Measurements from ENCODE around the gene JUP.

Gene JUP

DNA sequence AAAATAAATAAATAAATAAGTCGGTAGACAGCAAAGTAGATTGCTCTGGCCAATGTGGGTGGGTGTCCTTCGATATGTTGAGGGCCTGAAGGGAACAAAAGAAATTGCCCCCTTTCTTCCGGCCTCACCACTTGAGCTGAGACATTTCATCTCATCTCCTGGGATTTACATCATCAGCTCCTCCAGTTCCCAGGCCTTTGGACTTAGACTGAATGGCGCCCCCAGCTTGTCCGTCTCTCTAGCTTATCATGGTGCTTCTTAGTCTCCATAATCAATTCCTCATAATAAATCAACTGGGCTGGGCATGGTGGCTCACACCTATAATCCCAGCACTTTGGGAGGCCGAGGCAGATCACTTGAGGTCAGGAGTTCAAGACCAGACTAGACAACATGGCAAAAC is 38.2 kb downstream of the JUP start:
- no peak for DNase-seq

DNA sequence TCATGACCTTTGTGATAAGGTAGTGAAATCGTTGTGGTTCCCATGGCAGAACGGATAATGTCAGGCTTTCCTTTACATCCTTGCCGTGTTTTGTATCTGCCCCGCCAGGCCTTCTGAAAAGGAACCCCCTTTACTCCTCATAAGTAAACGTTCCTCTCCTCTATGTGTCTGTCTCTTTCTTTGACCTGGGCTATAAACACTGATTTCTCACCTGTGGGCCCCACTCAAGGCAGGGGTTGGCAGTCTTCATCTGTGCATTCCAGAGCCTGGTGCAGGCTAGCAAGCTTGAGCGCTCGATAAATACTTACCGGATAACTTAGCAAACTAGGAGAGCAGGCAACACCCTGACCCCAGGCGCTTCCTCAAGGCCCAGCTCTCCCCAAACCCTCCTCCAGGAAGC is 44.8 kb downstream of the JUP start:
- DNase-seq, result no peak

- DNase-seq, result no peak
These were observed 46.0 kb downstream of the JUP start for GRCh38 chr17:41740506-41740905.

DNA sequence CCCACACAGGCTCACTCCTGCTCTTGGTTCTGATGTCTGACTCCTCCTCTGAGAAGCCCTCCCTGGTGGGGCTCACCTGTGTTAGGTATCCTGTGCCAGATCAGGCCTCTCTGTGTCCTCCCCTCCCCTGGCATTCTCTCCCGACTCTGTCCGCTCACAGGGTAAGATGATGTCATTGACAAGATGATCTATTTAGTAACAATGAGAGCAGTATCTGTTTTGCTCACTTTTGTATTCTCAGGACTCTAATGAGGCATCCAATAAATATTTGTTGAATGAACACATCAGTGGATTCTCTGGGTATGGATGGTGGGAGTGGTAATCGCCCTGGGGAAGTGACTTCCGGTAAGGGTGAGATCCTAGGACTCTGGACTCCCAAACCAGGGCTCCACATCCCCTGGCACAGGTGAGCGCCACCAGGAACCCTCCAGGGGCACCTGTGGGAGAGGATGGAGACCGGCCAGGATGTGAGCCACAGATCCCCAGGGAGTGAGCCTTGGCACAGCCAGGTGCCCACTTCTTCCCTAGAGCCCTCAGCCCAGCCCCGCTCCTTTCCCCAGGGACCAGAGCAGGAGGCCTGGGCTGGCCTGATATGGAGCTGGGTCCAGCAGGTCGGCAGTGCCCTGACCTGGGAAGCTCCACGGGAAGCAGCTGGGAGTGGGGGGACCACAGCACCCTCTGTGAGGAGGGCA is 46.7 kb downstream of the JUP start:
- peak; percentile 89 for DNase-seq

DNA sequence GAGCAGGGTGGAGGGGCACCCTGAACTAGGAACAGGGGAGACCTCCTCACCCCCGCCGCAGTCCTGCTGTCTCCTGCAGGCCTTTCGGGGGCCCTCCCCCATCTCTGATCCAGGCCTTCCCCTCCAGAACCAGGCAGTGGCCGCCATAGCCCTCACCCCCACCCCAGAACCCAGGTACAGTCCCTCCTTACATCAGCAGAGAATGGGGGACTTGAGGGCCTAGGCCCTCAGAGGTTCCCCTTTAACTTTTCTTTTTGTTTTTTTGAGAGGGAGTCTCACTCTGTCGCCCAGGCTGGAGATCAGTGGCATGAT is 47.8 kb downstream of the JUP start:
- no peak for DNase-seq

DNA sequence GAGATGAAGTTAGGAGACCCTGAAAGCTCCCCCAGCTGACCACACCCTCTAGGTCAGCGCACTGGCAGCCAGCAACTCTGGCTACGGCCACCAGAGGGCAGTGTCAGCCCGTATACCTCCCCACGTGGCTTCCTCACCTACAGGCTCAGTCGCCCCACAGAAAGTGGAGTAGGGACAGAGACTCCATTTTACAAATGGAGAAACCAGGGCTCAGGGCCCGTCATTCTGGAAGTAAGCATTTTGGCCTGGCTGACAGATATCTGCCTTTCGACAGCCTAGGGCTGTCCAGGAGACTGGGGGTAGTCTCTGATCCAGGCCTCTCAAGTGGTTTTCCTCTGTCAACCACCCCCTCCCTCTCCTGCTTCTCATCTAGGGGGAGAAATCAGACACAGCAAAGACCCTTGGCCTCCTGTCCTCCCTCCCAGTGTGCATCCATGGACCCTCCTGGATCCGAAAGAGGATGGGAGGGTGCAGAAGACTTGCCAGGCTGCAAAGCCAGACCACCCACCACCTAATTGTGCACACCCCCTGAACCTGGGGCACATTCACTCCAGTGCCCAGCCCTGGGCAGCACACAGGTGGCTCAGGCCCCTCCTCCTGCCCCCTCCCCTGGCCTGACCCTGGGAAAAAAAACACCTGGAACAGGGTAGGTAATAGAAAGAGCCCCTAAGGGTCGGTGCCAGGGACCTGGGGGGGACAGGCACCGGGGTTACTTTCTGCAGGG is 48.3 kb downstream of the JUP start:
- peak; percentile 77 for DNase-seq

DNA sequence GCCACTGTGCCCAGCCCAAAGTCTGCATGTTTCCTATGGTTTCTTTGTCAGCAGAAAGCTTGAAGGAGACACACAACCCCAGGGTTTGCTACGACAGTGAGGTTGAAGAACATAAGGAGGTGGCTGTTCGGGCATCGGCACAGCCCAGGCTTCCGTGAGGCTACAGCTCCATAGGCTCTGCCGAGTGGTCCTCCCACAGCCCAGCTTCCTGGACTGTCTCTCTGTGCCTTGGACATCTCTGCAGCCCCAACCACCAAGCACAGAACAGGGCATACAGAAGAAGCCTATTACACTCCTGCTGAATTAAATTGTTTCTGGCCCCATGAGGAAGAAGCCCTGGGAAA is 48.9 kb downstream of the JUP start:
- DNase-seq, result no peak

DNA sequence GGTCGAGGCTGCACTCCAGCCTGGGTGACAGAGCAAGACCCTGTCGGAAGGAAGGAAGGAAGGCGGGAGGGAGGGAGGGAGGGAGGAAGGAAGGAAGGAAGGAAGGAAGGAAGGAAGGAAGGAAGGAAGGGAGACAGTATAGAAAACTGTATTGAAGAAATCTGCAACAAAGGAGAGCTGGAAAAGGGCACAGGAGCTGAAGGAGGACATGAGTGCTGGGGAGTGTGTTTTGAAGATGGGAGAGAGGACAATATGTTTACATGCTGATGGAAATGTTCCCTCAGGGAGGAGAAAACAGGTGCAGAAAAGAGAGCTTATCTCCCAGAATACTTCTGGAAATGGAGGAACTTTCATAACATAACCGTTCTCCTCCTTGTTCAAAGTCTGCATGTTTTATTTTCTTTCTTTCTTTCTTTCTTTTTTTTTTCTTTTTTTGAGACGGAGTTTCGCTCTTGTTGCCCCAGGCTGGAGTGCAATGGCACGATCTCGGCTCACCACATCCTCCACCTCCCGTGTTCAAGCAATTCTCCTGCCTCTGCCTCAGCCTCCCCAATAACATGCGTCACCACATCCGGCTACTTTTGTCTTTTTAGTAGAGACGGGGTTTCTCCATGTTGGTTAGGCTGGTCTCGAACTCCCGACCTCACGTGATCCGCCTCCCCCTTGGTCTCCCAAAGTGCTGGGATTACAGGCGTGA is 49.4 kb downstream of the JUP start:
- DNase-seq, result no peak

GRCh38 chr17:41735744-41736143 is 50.8 kb downstream of the JUP start:
- no peak for DNase-seq

GRCh38 chr17:41734949-41735313 is 51.6 kb downstream of the JUP start:
- no peak for DNase-seq

DNA sequence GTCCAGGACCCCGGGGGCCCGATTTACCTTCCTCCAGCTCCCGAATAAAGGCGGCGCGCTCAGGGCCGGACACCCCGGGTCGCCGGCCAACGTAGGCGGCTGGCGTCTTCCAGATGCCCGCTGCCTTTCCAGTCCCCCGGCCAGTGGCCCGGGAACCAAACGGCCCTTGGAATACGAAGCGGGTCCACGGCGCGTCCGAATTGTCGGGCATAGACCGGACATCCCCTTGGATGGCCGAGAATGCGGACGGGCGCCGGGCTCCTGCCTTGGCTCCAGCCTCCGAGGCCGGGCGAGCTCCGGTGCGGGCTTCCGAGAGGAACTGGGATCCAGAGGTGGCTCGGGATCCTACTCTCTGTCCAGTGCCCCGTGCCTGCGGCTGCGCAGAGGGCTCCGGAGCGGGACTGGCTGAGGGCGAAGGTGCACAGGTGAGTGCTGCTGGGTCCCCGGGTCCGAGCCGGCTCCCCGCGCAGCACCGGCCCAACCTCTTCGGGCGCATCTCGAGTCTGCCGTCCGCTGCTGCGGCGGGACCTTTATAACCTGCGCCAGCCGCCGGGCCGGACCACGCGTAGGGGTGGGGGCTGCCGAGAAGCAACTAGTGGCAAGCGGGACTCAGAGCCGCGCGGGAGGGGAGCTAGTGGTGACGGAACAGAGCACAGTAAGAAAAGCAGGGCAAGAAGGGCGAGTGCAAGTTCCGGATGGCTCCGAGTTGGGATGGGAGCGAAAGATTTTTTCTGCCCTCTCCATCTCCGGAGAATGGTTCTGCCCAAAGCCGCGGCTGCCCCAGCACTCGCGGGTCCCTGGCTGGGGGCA is 52.2 kb downstream of the JUP start, which contains the start of gene HAP1:
Gene HAP1, minus strand, starts transcription at position 505 of the 810 bp plus-strand sequence. Its CDS starts 9 bp downstream, at position 496.
- peak; percentile 46 for DNase-seq

DNA sequence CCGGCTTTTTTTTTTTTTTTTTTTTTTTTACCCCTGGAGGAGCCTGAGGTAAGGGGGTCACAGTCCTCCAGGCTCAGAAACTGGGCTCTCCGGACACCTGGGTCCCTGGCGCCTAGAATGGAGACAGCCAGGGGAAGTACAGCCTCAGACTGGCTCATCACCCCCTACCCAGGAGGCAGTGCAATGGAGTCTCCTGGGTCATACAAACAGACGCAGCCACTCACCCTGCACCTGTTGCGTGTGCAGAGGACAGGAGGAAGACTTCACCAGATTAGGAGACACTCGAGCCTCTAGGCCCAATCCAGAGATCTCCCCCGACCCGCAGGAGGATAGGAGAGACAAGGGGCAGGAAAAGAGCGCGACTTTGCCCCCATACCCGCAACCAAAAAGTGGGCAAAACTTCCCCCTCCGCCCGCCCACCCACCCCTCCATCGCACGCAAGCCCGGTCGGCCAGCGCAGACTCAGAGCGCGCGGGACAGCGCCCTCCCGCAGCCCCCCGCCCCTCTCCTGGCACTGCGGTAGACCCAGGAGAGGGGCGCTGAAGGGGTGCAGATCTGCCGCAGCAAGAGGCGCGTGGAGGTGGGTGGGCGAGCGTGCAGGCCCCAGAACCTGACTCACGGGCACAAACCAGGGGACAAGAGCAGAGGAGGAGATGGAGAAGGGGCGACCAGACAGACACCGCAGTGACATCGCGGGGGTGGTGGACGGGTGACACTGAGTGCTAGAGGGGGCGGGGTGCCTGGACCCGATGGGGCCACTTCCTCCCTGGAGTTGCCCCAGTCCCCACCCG is 53.0 kb downstream of the JUP start:
- no peak for DNase-seq

DNA sequence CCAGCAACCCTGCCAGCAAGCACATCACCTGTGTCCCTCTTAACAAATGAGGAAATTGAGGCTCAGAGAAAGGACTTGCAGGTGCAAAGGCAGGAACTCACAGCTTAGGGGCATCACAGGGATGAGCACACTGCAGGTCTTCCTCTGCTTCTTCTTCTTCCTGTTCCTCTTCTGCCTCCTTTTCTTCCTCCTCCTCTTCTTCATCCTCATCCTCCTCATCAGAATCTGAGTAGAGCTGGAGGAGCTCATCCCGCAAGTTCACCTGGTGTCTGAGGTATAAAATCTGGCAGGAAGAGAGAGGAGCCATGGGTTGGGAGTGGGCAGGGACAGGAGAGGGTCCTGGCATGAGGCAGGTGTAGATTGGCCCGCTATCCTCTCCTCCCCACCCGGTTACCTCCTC is 54.7 kb downstream of the JUP start:
- DNase-seq, result no peak

DNA sequence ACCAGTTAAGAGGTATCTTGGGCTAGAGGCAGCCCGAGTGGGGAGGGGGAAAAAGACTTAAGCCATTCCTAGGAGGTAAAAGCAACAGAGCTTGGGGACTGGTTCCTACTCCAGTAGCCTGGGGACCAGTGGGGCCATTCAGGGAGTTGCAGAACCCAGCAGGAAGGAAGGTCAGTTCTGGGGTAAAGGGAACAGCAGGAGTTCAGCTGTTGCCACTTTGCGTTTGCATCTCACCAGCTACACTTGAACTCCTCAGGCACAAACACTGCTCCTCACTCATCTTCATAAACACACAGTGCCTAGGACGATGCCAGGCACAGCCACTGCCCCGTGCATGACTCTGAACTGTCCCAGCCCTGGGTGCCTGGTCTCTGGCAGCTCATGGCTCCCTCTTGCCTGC is 56.0 kb downstream of the JUP start:
- no peak for DNase-seq

DNA sequence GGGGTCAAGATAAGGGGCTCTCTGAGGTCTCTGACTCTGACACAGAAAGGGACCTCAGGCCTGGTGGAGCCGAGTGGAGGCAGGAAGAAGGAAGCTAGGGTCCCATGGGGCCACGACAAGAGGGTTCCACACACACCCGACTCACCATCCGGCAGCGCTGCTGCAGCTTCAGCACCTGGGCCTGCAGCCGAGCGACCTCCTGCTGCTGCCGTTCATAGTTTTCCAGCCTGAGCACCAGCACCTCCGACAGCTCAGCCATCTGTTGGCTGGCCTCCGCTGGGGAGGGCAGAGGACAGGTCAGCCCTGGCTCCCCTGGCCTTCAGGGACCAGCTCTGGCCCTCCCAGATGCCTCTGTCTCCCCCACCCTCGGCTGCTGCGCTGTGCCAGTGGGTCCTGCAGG is 58.5 kb downstream of the JUP start:
- DNase-seq, result no peak

- no peak for DNase-seq
These were observed 61.4 kb downstream of the JUP start for GRCh38 chr17:41725134-41725533.

- no peak for DNase-seq
These were observed 61.9 kb downstream of the JUP start for GRCh38 chr17:41724476-41725050.

DNA sequence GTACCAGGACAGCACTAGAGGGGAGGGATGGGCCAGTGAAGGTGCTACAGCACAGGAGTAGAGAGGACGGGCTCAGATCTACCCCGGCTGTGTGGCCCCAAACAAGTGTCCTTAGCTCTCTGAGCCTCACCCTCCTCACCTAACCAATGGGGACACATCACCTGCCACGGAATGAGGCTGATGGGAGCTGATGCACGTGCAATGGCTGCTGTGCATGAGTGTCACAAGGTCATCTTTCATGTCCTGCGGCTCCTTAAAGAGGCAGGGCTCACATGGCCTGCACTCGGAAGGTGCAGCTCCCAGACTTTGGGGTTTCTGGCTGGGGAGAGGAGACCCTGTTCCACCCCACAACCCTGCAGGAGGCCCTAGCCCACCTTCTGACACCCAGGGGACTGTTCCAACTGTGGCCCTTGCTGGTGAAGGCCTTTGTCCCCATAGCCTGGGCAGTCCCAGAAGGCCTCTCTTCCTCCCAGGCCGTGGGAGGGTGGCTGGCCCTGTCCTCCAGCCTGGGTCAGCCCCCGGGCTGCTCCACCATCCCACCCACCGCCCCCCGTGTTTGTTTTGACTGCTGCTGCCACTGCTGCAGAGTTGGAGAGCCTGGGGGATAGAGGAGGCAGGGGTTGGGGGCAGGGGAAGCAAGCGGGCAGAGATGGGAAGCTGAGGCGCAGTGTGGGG is 62.6 kb downstream of the JUP start:
- no peak for DNase-seq

GRCh38 chr17:41722231-41722630 is 64.3 kb downstream of the JUP start:
- DNase-seq, result no peak

DNA sequence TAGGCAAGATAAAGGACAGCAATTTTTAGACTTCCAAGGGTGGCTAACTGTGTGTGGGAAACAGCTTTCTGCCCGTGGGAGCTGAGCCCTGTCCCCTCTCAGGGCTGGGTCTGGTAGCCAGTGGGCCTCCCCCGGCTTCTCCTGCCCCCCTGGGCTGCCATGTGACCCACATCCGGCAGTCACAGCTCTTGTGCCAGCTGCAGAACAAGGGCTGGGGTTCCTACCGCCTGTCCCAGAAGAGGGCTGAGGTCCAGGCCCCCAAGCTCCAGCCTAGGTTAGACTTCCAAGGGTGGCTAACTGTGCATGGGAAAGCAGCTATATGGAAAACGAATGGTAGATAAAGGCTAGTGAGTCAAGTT is 68.2 kb downstream of the JUP start:
- DNase-seq, result no peak

DNA sequence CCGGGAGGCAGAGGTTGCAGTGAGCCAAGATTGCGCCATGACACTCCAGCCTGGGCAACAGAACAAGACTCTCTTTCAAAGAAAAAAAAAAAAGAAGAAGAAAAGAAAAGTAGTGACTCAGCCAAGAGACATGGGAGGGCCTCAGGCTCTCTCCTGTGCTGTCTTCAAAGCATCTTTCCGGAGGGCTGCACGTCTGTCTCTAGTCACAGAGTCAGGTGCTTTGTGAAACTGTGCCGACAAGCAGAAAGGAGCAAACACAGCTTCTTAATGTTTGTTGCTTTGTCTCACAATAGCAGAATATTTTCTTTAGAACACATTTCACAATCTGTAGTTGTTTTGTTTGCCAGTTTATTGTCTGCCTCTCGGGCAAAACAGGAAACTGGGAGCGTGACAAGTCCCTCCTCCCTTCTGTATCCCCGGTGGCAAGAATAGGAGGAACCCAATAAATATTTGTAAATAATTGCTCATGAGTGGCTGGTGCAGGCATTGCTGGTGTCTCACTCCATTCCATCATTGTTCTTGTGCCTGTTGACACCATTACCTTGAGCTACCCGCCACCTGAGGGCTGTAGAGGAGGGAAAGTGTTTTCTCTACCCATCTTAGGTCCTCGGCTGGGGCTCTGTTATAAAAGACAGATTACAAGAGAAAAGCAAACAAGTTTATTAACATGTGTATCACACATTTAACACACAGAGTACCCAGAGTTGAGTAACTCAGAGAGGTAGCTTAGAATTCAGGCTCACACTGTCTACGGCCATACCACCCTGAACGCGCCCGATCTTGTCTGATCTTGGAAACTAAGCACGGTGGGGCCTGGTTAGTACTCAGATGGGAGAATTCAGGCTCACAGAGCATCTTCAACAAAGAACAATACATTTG is 68.9 kb downstream of the JUP start:
- peak; percentile 62 for DNase-seq
